GM12878 (cell line): ENCODE results near the gene CCP110. TPM values are rescaled to one million over a fixed set of nuclear protein-coding genes. Genes with fewer than 3 reads are reported as not detected.

Experiments
- ATAC-seq: fragments of 200-7000 bp; cut with Tn5 transposase; 3 replicates; pipeline ENCODE4 v1.9.1; 2020; ENCODE audit warnings: mild to moderate bottlenecking, moderate library complexity
- BruUV-seq: library from RNA; stranded (reverse); fragments of 400-500 nt; replicated peaks from 2 replicates; lab custom pipeline; 2021; lab: Mats Ljungman, UMichigan
- CTCF ChIA-PET: fragments of 300-600 bp; sonication (Branson Sonifier 250); formaldehyde crosslinking; extraction: SDS; loops from one replicate; lab custom pipeline; 2021; ENCODE audit warnings: inconsistent platforms; lab: Yijun Ruan, JAX
- POLR2A ChIA-PET: fragments of 350-600 bp; formaldehyde crosslinking; extraction: SDS; loops from one replicate; lab custom pipeline; 2021; ENCODE audit warnings: inconsistent platforms; lab: Charles Lee
- RAD21 ChIA-PET: fragments of 300-600 bp; sonication (Branson Sonifier 250); formaldehyde crosslinking; loops from one replicate; lab custom pipeline; 2023; ENCODE audit warnings: antibody characterized with exemption; ENCODE audit not compliant: unreplicated experiment; lab: Charles Lee
- SMC1A ChIA-PET: fragments of 300-600 bp; sonication (Branson Sonifier 250); formaldehyde crosslinking; loops from one replicate; lab custom pipeline; 2023; ENCODE audit not compliant: unreplicated experiment, uncharacterized antibody; lab: Charles Lee
- DNase-seq: peaks from one replicate; pipeline ENCODE4 v3.0.0-alpha.2; 2011; ENCODE audit warnings: low read depth, low spot score
- FAIRE-seq: peaks from 3 replicates; lab custom pipeline; 2011; peaks lifted over from hg19 to GRCh38; lab: Jason Lieb, UNC
- H2AFZ ChIP-seq: 2 replicates; pipeline ENCODE4 v1.6.0; 2011; ENCODE audit warnings: low read depth, low read length, control low read depth; ENCODE audit not compliant: control insufficient read depth
- H3K27ac ChIP-seq: 2 replicates; pipeline ENCODE4 v1.5.1; 2011; ENCODE audit warnings: control low read depth; ENCODE audit not compliant: control insufficient read depth, insufficient read depth
- H3K27me3 ChIP-seq, 2 experiments: replicated peaks in 1 of 2; 2 replicates each; pipeline versions ENCODE4 v1.6.0 to v1.6.1; 2011; ENCODE audit warnings: low read length in 1 of 2; ENCODE audit not compliant: control insufficient read depth in 2 of 2, insufficient read depth in 2 of 2
- H3K36me3 ChIP-seq, 2 experiments: 2 replicates each; pipeline ENCODE4 v1.5.1; 2011; ENCODE audit warnings: low read length in 1 of 2; ENCODE audit not compliant: control insufficient read depth in 2 of 2, insufficient read depth in 2 of 2
- H3K4me1 ChIP-seq: 2 replicates; pipeline ENCODE4 v1.6.1; 2011; ENCODE audit warnings: mild to moderate bottlenecking, low read length, moderate library complexity, mixed read lengths; ENCODE audit not compliant: control insufficient read depth, insufficient read depth
- H3K4me2 ChIP-seq: 2 replicates; pipeline ENCODE4 v1.6.0; 2011; ENCODE audit warnings: control low read depth; ENCODE audit not compliant: control insufficient read depth, insufficient read depth
- H3K4me3 ChIP-seq: fragments of 200-600 bp; sonication (generic); 2 replicates; pipeline ENCODE4 v1.5.1; 2016
- H3K79me2 ChIP-seq: 2 replicates; pipeline ENCODE4 v1.6.0; 2011; ENCODE audit warnings: low read length; ENCODE audit not compliant: control insufficient read depth, insufficient read depth
- H3K9ac ChIP-seq: 2 replicates; pipeline ENCODE4 v1.8.0; 2011; ENCODE audit warnings: low read length, control low read depth, mixed read lengths; ENCODE audit not compliant: control insufficient read depth, insufficient read depth
- H3K9me3 ChIP-seq: replicated peaks from 3 replicates; pipeline ENCODE4 v1.5.1; 2011; ENCODE audit warnings: mild to moderate bottlenecking, low read length; ENCODE audit not compliant: control insufficient read depth, insufficient read depth
- H4K20me1 ChIP-seq: 2 replicates; pipeline ENCODE4 v1.6.0; 2011; ENCODE audit not compliant: control insufficient read depth, insufficient read depth
- CREM ChIP-seq: IDR thresholded peaks from 2 replicates; pipeline ENCODE4 v1.6.1; 2014; ENCODE audit warnings: antibody characterized with exemption, low read depth
- FOXK2 ChIP-seq: fragments of 450-650 bp; IDR thresholded peaks from 2 replicates; pipeline ENCODE4 v1.6.1; 2017; ENCODE audit warnings: mild to moderate bottlenecking, moderate library complexity
- IRF4 ChIP-seq: IDR thresholded peaks from 2 replicates; pipeline ENCODE4 v1.6.1; 2011; ENCODE audit warnings: low read depth, low read length
- JUNB ChIP-seq: IDR thresholded peaks from 2 replicates; pipeline ENCODE4 v1.6.1; 2016; ENCODE audit warnings: antibody characterized with exemption, mild to moderate bottlenecking
- MEF2A ChIP-seq: IDR thresholded peaks from 2 replicates; pipeline ENCODE4 v1.6.1; 2011; ENCODE audit warnings: low read depth, mild to moderate bottlenecking, low read length, moderate library complexity; ENCODE audit not compliant: insufficient read depth
- MYC ChIP-seq: IDR thresholded peaks from 2 replicates; pipeline ENCODE4 v1.6.1; 2011; ENCODE audit warnings: mild to moderate bottlenecking, low read length, moderate library complexity, inconsistent platforms; ENCODE audit not compliant: insufficient read depth, insufficient replicate concordance, insufficient read length, severe bottlenecking
- NR2C2 ChIP-seq: IDR thresholded peaks from 2 replicates; pipeline ENCODE4 v1.6.1; 2011; ENCODE audit warnings: borderline replicate concordance, low read depth; ENCODE audit not compliant: control insufficient read depth, insufficient read length
- RCOR1 ChIP-seq: conservative IDR thresholded peaks from 2 replicates; pipeline ENCODE4 v1.6.1; 2012; ENCODE audit warnings: low read depth, low read length, improper control_type of control experiment
- SRF ChIP-seq, 2 experiments: IDR thresholded peaks; 2 replicates each; pipeline ENCODE4 v1.6.1; 2011; ENCODE audit warnings: low read depth in 2 of 2, low read length in 2 of 2, mild to moderate bottlenecking in 1 of 2, moderate library complexity in 1 of 2
- TARDBP ChIP-seq: IDR thresholded peaks from 2 replicates; pipeline ENCODE4 v1.6.1; 2016; ENCODE audit warnings: borderline replicate concordance
- TBL1XR1 ChIP-seq: IDR thresholded peaks from 2 replicates; pipeline ENCODE4 v1.6.1; 2012; ENCODE audit warnings: low read depth, low read length, improper control_type of control experiment
- WRNIP1 ChIP-seq: IDR thresholded peaks from 2 replicates; pipeline ENCODE4 v1.6.1; 2011; ENCODE audit warnings: low read depth, low read length, improper control_type of control experiment, borderline replicate concordance
- ZNF207 ChIP-seq: fragments of 450-650 bp; IDR thresholded peaks from 2 replicates; pipeline ENCODE4 v1.6.1; 2014; ENCODE audit warnings: antibody characterized with exemption, mild to moderate bottlenecking, borderline replicate concordance
- WGBS: methylation state at CpG from one replicate; pipeline ENCODE4 v1.1.6; 2016; ENCODE audit warnings: low lambda C conversion rate; ENCODE audit not compliant: insufficient replicate concordance, insufficient coverage; ENCODE audit errors: missing lambda C conversion rate; 5-methylcytosine and 5-hydroxymethylcytosine counted together
- in situ Hi-C: fragments of 300-500 bp; cut with MboI; formaldehyde crosslinking; loops from 9 replicates; pipeline ENCODE4 v1.14.3; 2018; ENCODE audit warnings: mixed read lengths
- intact Hi-C: fragments of 100-400 bp; cut with micrococcal nuclease; formaldehyde crosslinking; loops from one replicate; pipeline ENCODE4 v1.14.2; 2022; ENCODE audit not compliant: unreplicated experiment
- polyA plus RNA-seq, 11 experiments: library from polyadenylated mRNA; depleted of rRNA in 4 of 11; unstranded in 6 of 11; stranded (reverse) in 5 of 11; fragments of >200 nt; fragmentation: Nextera tagmentation in 4 of 11; fragmentation: Illumina TruSeq in 1 of 11; extraction: Ambion mirVana in 4 of 11; extraction: Trizol in 1 of 11; gene quantifications; 1 replicate in 1 of 11; 2 replicates in 10 of 11; pipeline versions ENCODE4 v1.2.1 to v1.2.3, GENCODE V29; 2011 to 2016; ENCODE audit warnings: inconsistent platforms in 2 of 11, missing spikeins in 2 of 11, low read depth in 1 of 11
- total RNA-seq, 4 experiments: library from RNA; depleted of rRNA in 3 of 4; stranded (reverse); fragments of >200 nt in 3 of 4; fragmentation: Illumina TruSeq in 1 of 4; extraction: Trizol in 1 of 4; gene quantifications; 2 replicates each; pipeline versions ENCODE4 v1.2.1 to v1.2.3, GENCODE V29; 2013 to 2021
- TF ChIP-seq, protein P1 (sequence below): IDR thresholded peaks from 2 replicates; pipeline ENCODE4 v1.6.1; 2012; ENCODE audit warnings: low read depth, low read length, improper control_type of control experiment
- TF ChIP-seq, protein P2 (sequence below): fragments of 450-650 bp; IDR thresholded peaks from 2 replicates; pipeline ENCODE4 v1.6.1; 2018; ENCODE audit warnings: borderline replicate concordance, mild to moderate bottlenecking; ENCODE audit not compliant: partially characterized antibody
- TF ChIP-seq, protein P3 (sequence below): IDR thresholded peaks from 2 replicates; pipeline ENCODE4 v1.6.1; 2012; ENCODE audit warnings: mild to moderate bottlenecking, low read depth, low read length

CCP110 gene
- total and polyA plus RNA-seq, 10 of the 15 experiments (the other 5 are each of a cell fraction or from before 2014, with no cell fraction given) = 6.4 to 38.1 (median 26.7) TPM

DNA sequence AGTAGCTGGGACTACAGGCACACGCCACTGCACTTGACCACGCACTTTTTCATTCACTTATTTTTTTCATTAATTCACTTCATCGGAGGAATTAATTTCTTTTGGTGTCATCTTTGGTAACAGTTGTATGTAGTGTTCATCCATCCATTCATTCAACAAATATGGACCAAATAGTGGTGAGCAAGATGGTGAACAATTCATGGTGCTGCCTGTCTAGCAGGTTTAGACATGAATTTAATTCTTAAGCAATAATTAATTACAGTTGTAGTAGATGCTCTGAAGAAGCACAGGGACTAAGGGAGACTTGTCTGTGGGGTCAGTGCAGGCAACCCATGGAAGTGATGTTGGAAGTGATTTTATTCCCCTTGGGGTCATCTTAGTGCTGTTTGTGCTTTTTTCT is 24.3 kb upstream of the CCP110 start:
- Histone ChIP-seq H3K4me1 (no peaks in the 10 kb centered on the region), H3K27ac (no peak overlapping the region), H3K27me3 (no peaks in the 10 kb centered on the region), H3K36me3 (peaks cover 4 to 21% of the 10 kb centered on the region in 2 experiments), H3K9me3 (no peaks in the 10 kb centered on the region), H2AFZ (no peak overlapping the region), H4K20me1 (no peaks in the 10 kb centered on the region), H3K79me2 (no peaks in the 10 kb centered on the region), H3K4me3 (no peak overlapping the region), H3K9ac (no peak overlapping the region), H3K4me2 (no peak overlapping the region)
- ChIA-PET SMC1A (interaction anchor here (1.5 kb wide), 1 partner anchor 31 kb away, joined by 3 read pairs; no protein-coding TSS in a partner anchor), CTCF (interaction anchor here (1.1 kb wide), 1 partner anchor 46 kb away, joined by 3 read pairs; no protein-coding TSS in a partner anchor), POLR2A (no interaction called here), RAD21 (no interaction called here)
- in situ Hi-C loops = no loop called here
- WGBS = 84% methylated on average over 3 of the region's 3 CpGs
- intact Hi-C loops = no loop called here
- DNase-seq (no peak), FAIRE-seq (no peak), ATAC-seq (no peak)
- no TSS peak for BruUV-seq
- TF ChIP-seq WRNIP1 = no peak
- TF ChIP-seq IRF4 = no peak
- TF ChIP-seq NR2C2 = no peak
- TF ChIP-seq MYC = no peak
- TF ChIP-seq JUNB = no peak
- TF ChIP-seq, protein P1, sequence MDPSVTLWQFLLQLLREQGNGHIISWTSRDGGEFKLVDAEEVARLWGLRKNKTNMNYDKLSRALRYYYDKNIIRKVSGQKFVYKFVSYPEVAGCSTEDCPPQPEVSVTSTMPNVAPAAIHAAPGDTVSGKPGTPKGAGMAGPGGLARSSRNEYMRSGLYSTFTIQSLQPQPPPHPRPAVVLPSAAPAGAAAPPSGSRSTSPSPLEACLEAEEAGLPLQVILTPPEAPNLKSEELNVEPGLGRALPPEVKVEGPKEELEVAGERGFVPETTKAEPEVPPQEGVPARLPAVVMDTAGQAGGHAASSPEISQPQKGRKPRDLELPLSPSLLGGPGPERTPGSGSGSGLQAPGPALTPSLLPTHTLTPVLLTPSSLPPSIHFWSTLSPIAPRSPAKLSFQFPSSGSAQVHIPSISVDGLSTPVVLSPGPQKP = no peak
- TF ChIP-seq, protein P2, sequence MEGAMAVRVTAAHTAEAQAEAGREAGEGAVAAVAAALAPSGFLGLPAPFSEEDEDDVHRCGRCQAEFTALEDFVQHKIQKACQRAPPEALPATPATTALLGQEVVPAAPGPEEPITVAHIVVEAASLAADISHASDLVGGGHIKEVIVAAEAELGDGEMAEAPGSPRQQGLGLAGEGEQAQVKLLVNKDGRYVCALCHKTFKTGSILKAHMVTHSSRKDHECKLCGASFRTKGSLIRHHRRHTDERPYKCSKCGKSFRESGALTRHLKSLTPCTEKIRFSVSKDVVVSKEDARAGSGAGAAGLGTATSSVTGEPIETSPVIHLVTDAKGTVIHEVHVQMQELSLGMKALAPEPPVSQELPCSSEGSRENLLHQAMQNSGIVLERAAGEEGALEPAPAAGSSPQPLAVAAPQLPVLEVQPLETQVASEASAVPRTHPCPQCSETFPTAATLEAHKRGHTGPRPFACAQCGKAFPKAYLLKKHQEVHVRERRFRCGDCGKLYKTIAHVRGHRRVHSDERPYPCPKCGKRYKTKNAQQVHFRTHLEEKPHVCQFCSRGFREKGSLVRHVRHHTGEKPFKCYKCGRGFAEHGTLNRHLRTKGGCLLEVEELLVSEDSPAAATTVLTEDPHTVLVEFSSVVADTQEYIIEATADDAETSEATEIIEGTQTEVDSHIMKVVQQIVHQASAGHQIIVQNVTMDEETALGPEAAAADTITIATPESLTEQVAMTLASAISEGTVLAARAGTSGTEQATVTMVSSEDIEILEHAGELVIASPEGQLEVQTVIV = no peak
- TF ChIP-seq SRF (IDR thresholded peaks at IDR 0.05; ENCODE audit: low read depth in 2 of 2, low read length in 2 of 2) = no peak
- TF ChIP-seq FOXK2 = no peak
- no peak for TF ChIP-seq TBL1XR1
- no peak for TF ChIP-seq MEF2A
- TF ChIP-seq TARDBP = no peak
- TF ChIP-seq CREM = no peak
- no peak for TF ChIP-seq ZNF207
- TF ChIP-seq, protein P3, sequence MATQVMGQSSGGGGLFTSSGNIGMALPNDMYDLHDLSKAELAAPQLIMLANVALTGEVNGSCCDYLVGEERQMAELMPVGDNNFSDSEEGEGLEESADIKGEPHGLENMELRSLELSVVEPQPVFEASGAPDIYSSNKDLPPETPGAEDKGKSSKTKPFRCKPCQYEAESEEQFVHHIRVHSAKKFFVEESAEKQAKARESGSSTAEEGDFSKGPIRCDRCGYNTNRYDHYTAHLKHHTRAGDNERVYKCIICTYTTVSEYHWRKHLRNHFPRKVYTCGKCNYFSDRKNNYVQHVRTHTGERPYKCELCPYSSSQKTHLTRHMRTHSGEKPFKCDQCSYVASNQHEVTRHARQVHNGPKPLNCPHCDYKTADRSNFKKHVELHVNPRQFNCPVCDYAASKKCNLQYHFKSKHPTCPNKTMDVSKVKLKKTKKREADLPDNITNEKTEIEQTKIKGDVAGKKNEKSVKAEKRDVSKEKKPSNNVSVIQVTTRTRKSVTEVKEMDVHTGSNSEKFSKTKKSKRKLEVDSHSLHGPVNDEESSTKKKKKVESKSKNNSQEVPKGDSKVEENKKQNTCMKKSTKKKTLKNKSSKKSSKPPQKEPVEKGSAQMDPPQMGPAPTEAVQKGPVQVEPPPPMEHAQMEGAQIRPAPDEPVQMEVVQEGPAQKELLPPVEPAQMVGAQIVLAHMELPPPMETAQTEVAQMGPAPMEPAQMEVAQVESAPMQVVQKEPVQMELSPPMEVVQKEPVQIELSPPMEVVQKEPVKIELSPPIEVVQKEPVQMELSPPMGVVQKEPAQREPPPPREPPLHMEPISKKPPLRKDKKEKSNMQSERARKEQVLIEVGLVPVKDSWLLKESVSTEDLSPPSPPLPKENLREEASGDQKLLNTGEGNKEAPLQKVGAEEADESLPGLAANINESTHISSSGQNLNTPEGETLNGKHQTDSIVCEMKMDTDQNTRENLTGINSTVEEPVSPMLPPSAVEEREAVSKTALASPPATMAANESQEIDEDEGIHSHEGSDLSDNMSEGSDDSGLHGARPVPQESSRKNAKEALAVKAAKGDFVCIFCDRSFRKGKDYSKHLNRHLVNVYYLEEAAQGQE = no peak
- TF ChIP-seq RCOR1 = no peak
- TF ChIP-seq, all 136 proteins: peak for 0
